RPMI7951 (cell line): ENCODE measurements around the gene AKR7A3. TPM values are rescaled to one million over a fixed set of nuclear protein-coding genes. Genes with fewer than 3 reads are reported as not detected.
A peak's percentile ranks its signal among the peaks of the same experiment; 100 is the strongest.

Source experiments
- DNase-seq: peaks from one replicate; pipeline ENCODE4 v3.0.0-alpha.2; 2012; ENCODE audit warnings: low read depth
- total RNA-seq: library from RNA; depleted of rRNA; stranded (reverse); fragments of >200 nt; shearing (Covaris generic); gene quantifications from 2 replicates; pipeline ENCODE4 v1.2.3, GENCODE V29; 2014; rRNA removed

The AKR7A3 gene
- total RNA-seq: 0.68 and 0.84 TPM in 2 replicates

GRCh38 chr1:19288324-19289241 is at the start of gene AKR7A3:
Gene AKR7A3 (minus strand): TSS chr1:19288770. CDS start chr1:19288709, 61 bp downstream.
- DNase-seq: peak; percentile 59

GRCh38 chr1:19338323-19338762 is 49.8 kb upstream of the AKR7A3 start:
- DNase-seq: no peak

GRCh38 chr1:19337289-19337688 is 48.7 kb upstream of the AKR7A3 start:
- no peak for DNase-seq

GRCh38 chr1:19336543-19336942 is 48.0 kb upstream of the AKR7A3 start:
- peak; percentile 35 for DNase-seq

GRCh38 chr1:19333587-19334354 is 45.2 kb upstream of the AKR7A3 start:
- no peak for DNase-seq

- no peak for DNase-seq
Observed at GRCh38 chr1:19332832-19333231, 44.3 kb upstream of the AKR7A3 start.

- no peak for DNase-seq
Observed at GRCh38 chr1:19331262-19331878, 42.8 kb upstream of the AKR7A3 start.

GRCh38 chr1:19330449-19331135 is 42.0 kb upstream of the AKR7A3 start:
- DNase-seq: no peak

- no peak for DNase-seq
Observed at GRCh38 chr1:19329611-19330010, 41.0 kb upstream of the AKR7A3 start.

GRCh38 chr1:19329188-19329587 is 40.6 kb upstream of the AKR7A3 start:
- DNase-seq: no peak

GRCh38 chr1:19328486-19328885 is 39.9 kb upstream of the AKR7A3 start:
- no peak for DNase-seq

- no peak for DNase-seq
Observed at GRCh38 chr1:19327736-19328135, 39.2 kb upstream of the AKR7A3 start.

GRCh38 chr1:19327301-19327700 is 38.7 kb upstream of the AKR7A3 start:
- no peak for DNase-seq

GRCh38 chr1:19326748-19327065 is 38.1 kb upstream of the AKR7A3 start:
- DNase-seq: no peak

- no peak for DNase-seq
Observed at GRCh38 chr1:19325958-19326747, 37.6 kb upstream of the AKR7A3 start.

GRCh38 chr1:19325368-19325957 is 36.9 kb upstream of the AKR7A3 start:
- DNase-seq: no peak

GRCh38 chr1:19324665-19324990 is 36.1 kb upstream of the AKR7A3 start:
- no peak for DNase-seq

GRCh38 chr1:19323987-19324664 is 35.6 kb upstream of the AKR7A3 start:
- DNase-seq: no peak

- no peak for DNase-seq
Observed at GRCh38 chr1:19322481-19322880, 33.9 kb upstream of the AKR7A3 start.

- DNase-seq: no peak
Observed at GRCh38 chr1:19321071-19321470, 32.5 kb upstream of the AKR7A3 start.
